DMS153 treated with DMSO at 0.1 percent for 48 hours (cell line): ENCODE data around the gene PIAS1.
"Not testable (repeated sequence)": the region's sequence is repeated elsewhere in the genome, so short reads cannot be mapped to it uniquely, and the experiment has no call there.

Source experiments
- DNase-seq: peaks from one replicate; lab custom pipeline; 2025; ENCODE audit not compliant: unreplicated experiment; lab: John Stamatoyannopoulos, UW

The PIAS1 gene

GRCh38 chr15:68230157-68231100, 176.3 kb downstream of the PIAS1 start:
- DNase-seq, result no peak

- DNase-seq, result no peak
These were observed 177.1 kb downstream of the PIAS1 start for GRCh38 chr15:68231102-68231818.

GRCh38 chr15:68232449-68232848, 178.3 kb downstream of the PIAS1 start:
- DNase-seq, result no peak

GRCh38 chr15:68232937-68233336, 178.8 kb downstream of the PIAS1 start:
- DNase-seq, result no peak

GRCh38 chr15:68234060-68234459, 179.9 kb downstream of the PIAS1 start:
- DNase-seq, result no peak

GRCh38 chr15:68234520-68234919, 180.4 kb downstream of the PIAS1 start:
- not testable (repeated sequence) for DNase-seq

GRCh38 chr15:68235022-68235421, 180.9 kb downstream of the PIAS1 start:
- no peak for DNase-seq

GRCh38 chr15:68239025-68239424, 184.9 kb downstream of the PIAS1 start:
- no peak for DNase-seq

- no peak for DNase-seq
These were observed 187.2 kb downstream of the PIAS1 start for GRCh38 chr15:68241088-68241935.
